ENCODE results near the gene RAB5IF.
A peak's percentile ranks its signal among the peaks of the same experiment; 100 is the strongest.
"Not testable (repeated sequence)": the region's sequence is repeated elsewhere in the genome, so short reads cannot be mapped to it uniquely, and the experiment has no call there.

The RAB5IF gene

GRCh38 chr20:36633285-36633772, 27.8 kb downstream of the RAB5IF start:
- DNase-seq (ENCODE audit: insufficient read length) (no peak), FAIRE-seq (no peak)
- TF ChIP-seq POLR2AphosphoS5 (IDR thresholded peaks at IDR 0.05; ENCODE audit: low read depth, low read length) = no peak
- no peak for TF ChIP-seq TAF1 (IDR thresholded peaks at IDR 0.05; ENCODE audit: borderline replicate concordance, low read depth, low read length)
- no peak for TF ChIP-seq POLR2A (IDR thresholded peaks at IDR 0.05; ENCODE audit: low read depth, low read length)

GRCh38 chr20:36634342-36634741, 28.8 kb downstream of the RAB5IF start:
- FAIRE-seq (no peak), DNase-seq (ENCODE audit: insufficient read length) (no peak)
- no peak for TF ChIP-seq POLR2A (IDR thresholded peaks at IDR 0.05; ENCODE audit: low read depth, low read length)
- no peak for TF ChIP-seq POLR2AphosphoS5 (IDR thresholded peaks at IDR 0.05; ENCODE audit: low read depth, low read length)
- TF ChIP-seq TAF1 (IDR thresholded peaks at IDR 0.05; ENCODE audit: borderline replicate concordance, low read depth, low read length) = no peak

- not testable (repeated sequence) for FAIRE-seq; DNase-seq (ENCODE audit: insufficient read length)
These were observed 33.4 kb downstream of the RAB5IF start for GRCh38 chr20:36638876-36639400.

- TF ChIP-seq POLR2A (IDR thresholded peaks at IDR 0.05; ENCODE audit: low read depth, low read length) (no peak), TAF1 (IDR thresholded peaks at IDR 0.05; ENCODE audit: borderline replicate concordance, low read depth, low read length) (no peak), POLR2AphosphoS5 (IDR thresholded peaks at IDR 0.05; ENCODE audit: low read depth, low read length) (no peak)
- FAIRE-seq = no peak
These were observed 35.9 kb downstream of the RAB5IF start for GRCh38 chr20:36641506-36641843.

GRCh38 chr20:36642136-36642535, 36.6 kb downstream of the RAB5IF start:
- DNase-seq (ENCODE audit: insufficient read length) (no peak), FAIRE-seq (no peak)
- TF ChIP-seq TAF1 (IDR thresholded peaks at IDR 0.05; ENCODE audit: borderline replicate concordance, low read depth, low read length) = no peak
- TF ChIP-seq POLR2A (IDR thresholded peaks at IDR 0.05; ENCODE audit: low read depth, low read length) = no peak
- no peak for TF ChIP-seq POLR2AphosphoS5 (IDR thresholded peaks at IDR 0.05; ENCODE audit: low read depth, low read length)

More at GRCh38 chr20:36641506-36641843, 35.9 kb downstream of the RAB5IF start:
- no peak for DNase-seq (ENCODE audit: insufficient read length)

GRCh38 chr20:36644032-36644705, 38.6 kb downstream of the RAB5IF start:
- DNase-seq (ENCODE audit: insufficient read length) = no peak
- TF ChIP-seq POLR2AphosphoS5 (IDR thresholded peaks at IDR 0.05; ENCODE audit: low read depth, low read length) = no peak
- FAIRE-seq = no peak

GRCh38 chr20:36644706-36645095, 39.1 kb downstream of the RAB5IF start:
- no peak for TF ChIP-seq TAF1 (IDR thresholded peaks at IDR 0.05; ENCODE audit: borderline replicate concordance, low read depth, low read length)
- DNase-seq (ENCODE audit: insufficient read length) = no peak
- no peak for FAIRE-seq

GRCh38 chr20:36645353-36645752, 39.8 kb downstream of the RAB5IF start:
- TF ChIP-seq TAF1 (IDR thresholded peaks at IDR 0.05; ENCODE audit: borderline replicate concordance, low read depth, low read length) (no peak), POLR2AphosphoS5 (IDR thresholded peaks at IDR 0.05; ENCODE audit: low read depth, low read length) (no peak), POLR2A (IDR thresholded peaks at IDR 0.05; ENCODE audit: low read depth, low read length) (no peak)
- no peak for DNase-seq (ENCODE audit: insufficient read length)
- FAIRE-seq = no peak

GRCh38 chr20:36645998-36646397, 40.4 kb downstream of the RAB5IF start, which contains the start of gene SLA2:
Gene SLA2, minus strand, starts transcription at chr20:36646196. Its CDS starts 4,861 bp downstream, at chr20:36641335.
- no peak for TF ChIP-seq TAF1 (IDR thresholded peaks at IDR 0.05; ENCODE audit: borderline replicate concordance, low read depth, low read length)
- TF ChIP-seq POLR2A (IDR thresholded peaks at IDR 0.05; ENCODE audit: low read depth, low read length) = no peak; the same call in 1 of the 2 replicates
- no peak for TF ChIP-seq POLR2AphosphoS5 (IDR thresholded peaks at IDR 0.05; ENCODE audit: low read depth, low read length)
- DNase-seq (ENCODE audit: insufficient read length) = peak; percentile 32
- FAIRE-seq = no peak

- DNase-seq (ENCODE audit: insufficient read length) (no peak), FAIRE-seq (no peak)
- TF ChIP-seq POLR2AphosphoS5 (IDR thresholded peaks at IDR 0.05; ENCODE audit: low read depth, low read length) (no peak), TAF1 (IDR thresholded peaks at IDR 0.05; ENCODE audit: borderline replicate concordance, low read depth, low read length) (no peak), POLR2A (IDR thresholded peaks at IDR 0.05; ENCODE audit: low read depth, low read length) (no peak)
These were observed 41.1 kb downstream of the RAB5IF start for GRCh38 chr20:36646678-36647077.

GRCh38 chr20:36647196-36648121, 41.9 kb downstream of the RAB5IF start:
- FAIRE-seq (no peak), DNase-seq (ENCODE audit: insufficient read length) (no peak)
- no peak for TF ChIP-seq TAF1 (IDR thresholded peaks at IDR 0.05; ENCODE audit: borderline replicate concordance, low read depth, low read length)
- TF ChIP-seq POLR2A (IDR thresholded peaks at IDR 0.05; ENCODE audit: low read depth, low read length) = no peak
- TF ChIP-seq POLR2AphosphoS5 (IDR thresholded peaks at IDR 0.05; ENCODE audit: low read depth, low read length) = no peak

GRCh38 chr20:36653456-36653855, 47.9 kb downstream of the RAB5IF start:
- no peak for TF ChIP-seq POLR2A (IDR thresholded peaks at IDR 0.05; ENCODE audit: low read depth, low read length)
- TF ChIP-seq TAF1 (IDR thresholded peaks at IDR 0.05; ENCODE audit: borderline replicate concordance, low read depth, low read length) = no peak
- TF ChIP-seq POLR2AphosphoS5 (IDR thresholded peaks at IDR 0.05; ENCODE audit: low read depth, low read length) = no peak
- DNase-seq (ENCODE audit: insufficient read length) = no peak
- FAIRE-seq = no peak

All from GM12892 (cell line).